GM18508 (cell line): ENCODE results near the gene SLC30A7.

Source experiments
- ATAC-seq: cut with Tn5 transposase; IDR thresholded peaks from one replicate; pipeline ENCODE4 v1.9.1; 2021; ENCODE audit warnings: moderate number of reproducible peaks; ENCODE audit not compliant: insufficient read depth, unreplicated experiment

SLC30A7 gene

GRCh38 chr1:100969327-100969726 lies 73.4 kb downstream of the SLC30A7 start:
- no peak for ATAC-seq

- ATAC-seq = no peak
These were observed 75.1 kb downstream of the SLC30A7 start for GRCh38 chr1:100971021-100971420.

- ATAC-seq = no peak
These were observed 76.3 kb downstream of the SLC30A7 start for GRCh38 chr1:100972185-100972584.

GRCh38 chr1:100976936-100977335 lies 81.0 kb downstream of the SLC30A7 start:
- ATAC-seq = no peak

GRCh38 chr1:100979631-100980030 lies 83.7 kb downstream of the SLC30A7 start:
- no peak for ATAC-seq

GRCh38 chr1:100982793-100983192 lies 86.9 kb downstream of the SLC30A7 start:
- ATAC-seq = no peak

GRCh38 chr1:100988121-100988520 lies 92.2 kb downstream of the SLC30A7 start:
- no peak for ATAC-seq

GRCh38 chr1:100989306-100990077 lies 93.6 kb downstream of the SLC30A7 start:
- ATAC-seq = no peak

- no peak for ATAC-seq
These were observed 99.5 kb downstream of the SLC30A7 start for GRCh38 chr1:100995198-100995988.

GRCh38 chr1:100998426-100998825 lies 102.5 kb downstream of the SLC30A7 start:
- ATAC-seq = no peak

GRCh38 chr1:101000131-101000873 lies 104.4 kb downstream of the SLC30A7 start:
- no peak for ATAC-seq

GRCh38 chr1:101002551-101002950 lies 106.7 kb downstream of the SLC30A7 start:
- ATAC-seq = no peak

- no peak for ATAC-seq
These were observed 107.2 kb downstream of the SLC30A7 start for GRCh38 chr1:101003012-101003650.

- ATAC-seq = no peak
These were observed 108.2 kb downstream of the SLC30A7 start for GRCh38 chr1:101004061-101004460.

GRCh38 chr1:101004670-101005069 lies 108.8 kb downstream of the SLC30A7 start:
- ATAC-seq = no peak

- ATAC-seq = no peak
These were observed 109.3 kb downstream of the SLC30A7 start for GRCh38 chr1:101005183-101005582.

GRCh38 chr1:101005871-101006270 lies 110.0 kb downstream of the SLC30A7 start:
- ATAC-seq = no peak

- ATAC-seq = no peak
These were observed 110.7 kb downstream of the SLC30A7 start for GRCh38 chr1:101006553-101006952.

- no peak for ATAC-seq
These were observed 112.4 kb downstream of the SLC30A7 start for GRCh38 chr1:101008229-101008834.

GRCh38 chr1:101013776-101014175 lies 117.9 kb downstream of the SLC30A7 start:
- ATAC-seq = no peak
